Gastroesophageal sphincter (tissue), 4 donors: ENCODE results near the gene VPS13D. TPM values are rescaled to one million over a fixed set of nuclear protein-coding genes. Genes with fewer than 3 reads are reported as not detected.

Experiments used
- ATAC-seq: fragments of 150-250 bp; one replicate; pipeline ENCODE4 v1.9.1; 2016; ENCODE audit warnings: mild to moderate bottlenecking, moderate library complexity
- H3K27ac ChIP-seq, 4 donors: fragments of 200-600 bp; sonication (generic) in 3 of 4; 1 replicate in 3 of 4; 2 replicates in 1 of 4; pipeline ENCODE4 v1.5.1; 2016 to 2019
- H3K27me3 ChIP-seq: fragments of 200-600 bp; sonication (generic); one replicate; pipeline ENCODE4 v1.5.1; 2019
- H3K36me3 ChIP-seq, 2 donors: fragments of 200-600 bp; sonication (generic); one replicate each; pipeline ENCODE4 v1.5.1; 2019; ENCODE audit warnings: control low read depth in 1 of 2
- H3K4me1 ChIP-seq, 3 donors: fragments of 200-600 bp; sonication (generic); 1 replicate in 2 of 3; 2 replicates in 1 of 3; pipeline ENCODE4 v1.5.1; 2016 to 2019; ENCODE audit warnings: control low read depth in 2 of 3
- H3K4me3 ChIP-seq, 2 donors: fragments of 200-600 bp; sonication (generic); one replicate each; pipeline ENCODE4 v1.5.1; 2019; ENCODE audit warnings: mild to moderate bottlenecking in 1 of 2, moderate library complexity in 1 of 2
- H3K9me3 ChIP-seq, 3 donors: fragments of 200-600 bp; sonication (generic); one replicate each; pipeline ENCODE4 v1.5.1; 2017 to 2019; ENCODE audit warnings: control low read depth in 2 of 3
- CTCF ChIP-seq, 4 experiments: fragments of 200-600 bp in 2 of 4; fragments of 450-650 bp in 2 of 4; sonication (generic) in 1 of 4; IDR thresholded peaks; one replicate each; pipeline ENCODE4 v1.5.1; 2017 to 2019; ENCODE audit warnings: antibody characterized with exemption in 4 of 4, mild to moderate bottlenecking in 2 of 4, moderate library complexity in 2 of 4
- EP300 ChIP-seq: sonication (generic); formaldehyde crosslinking; IDR thresholded peaks from one replicate; pipeline ENCODE4 v1.6.1; 2017; ENCODE audit warnings: antibody characterized with exemption, mild to moderate bottlenecking
- POLR2A ChIP-seq, 2 donors: fragments of 450-650 bp; IDR thresholded peaks; one replicate each; pipeline ENCODE4 v1.6.1; 2017; ENCODE audit warnings: antibody characterized with exemption in 2 of 2, mild to moderate bottlenecking in 2 of 2, moderate library complexity in 1 of 2
- POLR2AphosphoS5 ChIP-seq: sonication (generic); formaldehyde crosslinking; IDR thresholded peaks from one replicate; pipeline ENCODE4 v1.6.1; 2017; ENCODE audit warnings: antibody characterized with exemption
- WGBS, 2 donors: methylation state at CpG; one replicate each; pipeline ENCODE4 v1.1.5; 2018; ENCODE audit warnings: low coverage in 1 of 2; 5-methylcytosine and 5-hydroxymethylcytosine counted together
- small RNA-seq, 4 donors: library from RNA; depleted of rRNA; stranded (forward); fragments of <200 nt; gene quantifications; one replicate each; pipeline ENCODE3, GENCODE V24; 2016
- total RNA-seq, 4 donors: library from RNA; depleted of rRNA; stranded (reverse); fragments of >200 nt; gene quantifications; one replicate each; pipeline ENCODE4 v1.1.0, GENCODE V29; 2016

The VPS13D gene
- total RNA-seq, 4 donors from 2014 or later: 62.3 to 95.5 (median 81.5) TPM

- Histone ChIP-seq H3K27ac (no peak overlapping the region), H3K27me3 (no peaks in the 10 kb centered on the region), H3K36me3 (peaks cover 0 to 5% of the 10 kb centered on the region in 2 donors), H3K4me3 (no peak overlapping the region), H3K4me1 (peaks cover 3 to 41% (median 30%) of the 10 kb centered on the region in 3 donors), H3K9me3 (peaks cover 0 to 14% (median 0%) of the 10 kb centered on the region in 3 donors)
- ATAC-seq: no peak
- TF ChIP-seq EP300 (no peak), POLR2AphosphoS5 (no peak), POLR2A (IDR thresholded peaks at IDR 0.05) (no peak), CTCF (IDR thresholded peaks at IDR 0.05) (no peak)
- no CpG with 5 or more reads among the region's 7 CpGs for WGBS, 2 donors
Observed at GRCh38 chr1:12561121-12561520, 331.3 kb downstream of the VPS13D start.

Small RNAs within 50 kb of the gene (small RNA-seq; reads per million reads assigned to genes)
- gene MIR4632: 0 reads per million in 4 donors
- 0 reads per million in 4 donors for gene RF00156
- gene SNORA59A: 0 reads per million in 4 donors

Other genes starting within 250 kb of the VPS13D start
- gene MFN2, start 249.6 kb upstream of the VPS13D start, total RNA-seq: 100 to 1,000 TPM; 117 to 236 (median 186) TPM
- gene MIIP, start 210.5 kb upstream of the VPS13D start, total RNA-seq: 10 to 100 TPM; 24.1 to 41.9 (median 31.8) TPM
- 1 to 10 TPM in 3 of 4 donors, under 1 TPM in 1; 0.47 to 4.2 (median 1.4) TPM for gene TNFRSF8, start 166.7 kb upstream of the VPS13D start, total RNA-seq
- gene TNFRSF1B, start 63.0 kb upstream of the VPS13D start, total RNA-seq: 10 to 100 TPM; 10.9 to 34.9 (median 31.0) TPM